ENCODE results near the gene ZBTB7A. TPM values are rescaled to one million over a fixed set of nuclear protein-coding genes. Genes with fewer than 3 reads are reported as not detected.

Gene ZBTB7A
- total RNA-seq, 1 donor from 2014 or later = 21.0 TPM

- no peak overlapping the region for H3K27ac Mint-ChIP-seq
Measured at GRCh38 chr19:4080473-4080872, 13.8 kb upstream of the ZBTB7A start.

GRCh38 chr19:4077800-4078684 is 11.3 kb upstream of the ZBTB7A start:
- Mint-ChIP-seq H3K4me3 (no peak overlapping the region), H3K27ac (no peak overlapping the region), H3K36me3 (no peaks in the 10 kb centered on the region), H3K9me3 (no peaks in the 10 kb centered on the region), H3K4me1 (ENCODE audit: unreplicated experiment) (peaks cover 5% of the 10 kb centered on the region), H3K27me3 (no peaks in the 10 kb centered on the region)
- no peak for DNase-seq (ENCODE audit: extremely low spot score, unreplicated experiment)
- TF ChIP-seq CTCF (conservative IDR thresholded peaks at IDR 0.05) = no peak

More at GRCh38 chr19:4080473-4080872, 13.8 kb upstream of the ZBTB7A start:
- Mint-ChIP-seq H3K4me1 (ENCODE audit: unreplicated experiment) (peaks cover 5% of the 10 kb centered on the region), H3K4me3 (no peak overlapping the region), H3K9me3 (no peaks in the 10 kb centered on the region), H3K27me3 (no peaks in the 10 kb centered on the region), H3K36me3 (no peaks in the 10 kb centered on the region)
- DNase-seq (ENCODE audit: extremely low spot score, unreplicated experiment) = no peak
- TF ChIP-seq CTCF (conservative IDR thresholded peaks at IDR 0.05) = no peak

- H3K27ac Mint-ChIP-seq = no peak overlapping the region
- no peak for TF ChIP-seq CTCF (conservative IDR thresholded peaks at IDR 0.05)
- H3K27me3 Mint-ChIP-seq = no peaks in the 10 kb centered on the region
- H3K4me1 Mint-ChIP-seq (ENCODE audit: unreplicated experiment) = peaks cover 5% of the 10 kb centered on the region
- H3K9me3 Mint-ChIP-seq = no peaks in the 10 kb centered on the region
- no peak overlapping the region for H3K4me3 Mint-ChIP-seq
- DNase-seq (ENCODE audit: extremely low spot score, unreplicated experiment) = no peak
- H3K36me3 Mint-ChIP-seq = no peaks in the 10 kb centered on the region
Measured at GRCh38 chr19:4077007-4077374, 10.3 kb upstream of the ZBTB7A start.

- Mint-ChIP-seq H3K4me3 (no peak overlapping the region), H3K4me1 (ENCODE audit: unreplicated experiment) (peaks cover 5% of the 10 kb centered on the region), H3K9me3 (no peaks in the 10 kb centered on the region), H3K36me3 (no peaks in the 10 kb centered on the region), H3K27ac (no peak overlapping the region), H3K27me3 (no peaks in the 10 kb centered on the region)
- DNase-seq (ENCODE audit: extremely low spot score, unreplicated experiment) = no peak
- TF ChIP-seq CTCF (conservative IDR thresholded peaks at IDR 0.05) = no peak
Measured at GRCh38 chr19:4075373-4075772, 8.7 kb upstream of the ZBTB7A start.

GRCh38 chr19:4071610-4072009 is 4.9 kb upstream of the ZBTB7A start:
- Mint-ChIP-seq H3K9me3 (no peaks in the 10 kb centered on the region), H3K27me3 (peaks cover 18% of the 10 kb centered on the region), H3K27ac (no peak overlapping the region), H3K4me3 (no peak overlapping the region), H3K36me3 (no peaks in the 10 kb centered on the region), H3K4me1 (ENCODE audit: unreplicated experiment) (peaks cover 5% of the 10 kb centered on the region)
- no peak for TF ChIP-seq CTCF (conservative IDR thresholded peaks at IDR 0.05)
- no peak for DNase-seq (ENCODE audit: extremely low spot score, unreplicated experiment)

All from type B pancreatic cell (in vitro differentiated cells).